GM23248 (cell line): Measurements from ENCODE around the gene CNOT10. TPM values are rescaled to one million over a fixed set of nuclear protein-coding genes. Genes with fewer than 3 reads are reported as not detected.

Source experiments
- DNase-seq: peaks from one replicate; pipeline ENCODE4 v3.0.0-alpha.2; 2015
- H2AFZ ChIP-seq: fragments of 200-600 bp; sonication (generic); 2 replicates; pipeline ENCODE4 v1.6.1; 2016; ENCODE audit warnings: antibody characterized with exemption
- H3F3A ChIP-seq: fragments of 200-600 bp; sonication (generic); 2 replicates; pipeline ENCODE4 v1.6.1; 2016; ENCODE audit warnings: mild to moderate bottlenecking, antibody characterized with exemption, mixed run types; ENCODE audit not compliant: insufficient read depth
- H3K27ac ChIP-seq: fragments of 200-600 bp; sonication (generic); 2 replicates; pipeline ENCODE4 v1.5.1; 2016; ENCODE audit warnings: mild to moderate bottlenecking
- H3K27me3 ChIP-seq: fragments of 200-600 bp; sonication (generic); replicated peaks from 2 replicates; pipeline ENCODE4 v1.6.1; 2016; ENCODE audit warnings: mild to moderate bottlenecking; ENCODE audit not compliant: insufficient read depth
- H3K36me3 ChIP-seq: fragments of 200-600 bp; sonication (generic); 2 replicates; pipeline ENCODE4 v1.6.1; 2016; ENCODE audit warnings: low read depth, mild to moderate bottlenecking
- H3K4me1 ChIP-seq: fragments of 200-600 bp; sonication (generic); 2 replicates; pipeline ENCODE4 v1.6.1; 2016; ENCODE audit warnings: mild to moderate bottlenecking; ENCODE audit not compliant: insufficient read depth
- H3K4me2 ChIP-seq: fragments of 200-600 bp; sonication (generic); one replicate; pipeline ENCODE4 v1.6.1; 2016; ENCODE audit warnings: mild to moderate bottlenecking; ENCODE audit not compliant: unreplicated experiment
- H3K4me3 ChIP-seq: fragments of 200-600 bp; sonication (generic); 2 replicates; pipeline ENCODE4 v1.5.1; 2016; ENCODE audit warnings: mild to moderate bottlenecking
- H3K79me2 ChIP-seq: fragments of 200-600 bp; sonication (generic); 2 replicates; pipeline ENCODE4 v1.6.1; 2016; ENCODE audit warnings: mild to moderate bottlenecking; ENCODE audit not compliant: insufficient read depth
- H3K9ac ChIP-seq: fragments of 200-600 bp; sonication (generic); 2 replicates; pipeline ENCODE4 v1.6.1; 2016; ENCODE audit warnings: mild to moderate bottlenecking
- H3K9me2 ChIP-seq: fragments of 200-600 bp; sonication (generic); 2 replicates; pipeline ENCODE4 v1.6.1; 2016; ENCODE audit warnings: mixed run types, mild to moderate bottlenecking, moderate library complexity; ENCODE audit not compliant: insufficient read depth
- H3K9me3 ChIP-seq: fragments of 200-600 bp; sonication (generic); one replicate; pipeline ENCODE4 v1.6.1; 2017; ENCODE audit warnings: low read depth
- H4K20me1 ChIP-seq: fragments of 200-600 bp; sonication (generic); 2 replicates; pipeline ENCODE4 v1.6.0; 2016; ENCODE audit not compliant: insufficient read depth
- EZH2 ChIP-seq: fragments of 200-600 bp; sonication (generic); IDR thresholded peaks from 2 replicates; pipeline ENCODE4 v1.6.1; 2018; ENCODE audit warnings: antibody characterized with exemption, mild to moderate bottlenecking; ENCODE audit not compliant: insufficient read depth, poor library complexity, severe bottlenecking
- EZH2phosphoT487 ChIP-seq: fragments of 200-600 bp; sonication (generic); IDR thresholded peaks from 2 replicates; pipeline ENCODE4 v1.6.1; 2018; ENCODE audit warnings: antibody characterized with exemption, moderate library complexity, mild to moderate bottlenecking, low read depth; ENCODE audit not compliant: insufficient read depth
- WGBS, 2 experiments: methylation state at CpG; one replicate each; pipeline ENCODE4 v1.1.6; 2015 to 2017; ENCODE audit warnings: low lambda C conversion rate in 2 of 2, low coverage in 1 of 2; ENCODE audit errors: missing lambda C conversion rate in 2 of 2; 5-methylcytosine and 5-hydroxymethylcytosine counted together
- in situ Hi-C: fragments of 300-500 bp; cut with MboI; formaldehyde crosslinking; loops from 2 replicates; pipeline ENCODE4 v1.15.0; 2020
- polyA plus RNA-seq: library from polyadenylated mRNA; unstranded; fragments of >200 nt; fragmentation: Nextera tagmentation; extraction: Ambion mirVana; gene quantifications from 2 replicates; pipeline ENCODE4 v1.2.1, GENCODE V29; 2016
- total RNA-seq: library from RNA; depleted of rRNA; stranded (reverse); fragments of >200 nt; shearing (Covaris generic); gene quantifications from 2 replicates; pipeline ENCODE4 v1.2.3, GENCODE V29; 2014

CNOT10 gene
- total and polyA plus RNA-seq, 2 experiments from 2014 or later: 18.3 to 19.5 TPM

- no peak for DNase-seq
- Histone ChIP-seq H3K27me3 (no peaks in the 10 kb centered on the region), H3K4me1 (no peaks in the 10 kb centered on the region), H4K20me1 (no peaks in the 10 kb centered on the region), H3K9ac (no peak overlapping the region), H3K79me2 (no peaks in the 10 kb centered on the region), H3F3A (no peaks in the 10 kb centered on the region), H3K36me3 (peaks cover 11% of the 10 kb centered on the region; the same call in 1 of the 2 replicates), H3K9me2 (no peaks in the 10 kb centered on the region), H3K4me2 (no peak overlapping the region), H3K4me3 (no peak overlapping the region), H3K9me3 (no peaks in the 10 kb centered on the region), H2AFZ (no peak overlapping the region), H3K27ac (no peak overlapping the region)
- in situ Hi-C loops: no loop called here
- TF ChIP-seq EZH2 (no peak), EZH2phosphoT487 (no peak)
- 87 to 90% methylated on average over 4 of the region's 4 CpGs for WGBS, 2 experiments
Measured at GRCh38 chr3:32759342-32759741, 74.4 kb downstream of the CNOT10 start.

- Histone ChIP-seq H3K79me2 (no peaks in the 10 kb centered on the region), H3K4me3 (no peak overlapping the region), H3K36me3 (peaks cover 11% of the 10 kb centered on the region; the same call in 1 of the 2 replicates), H4K20me1 (no peaks in the 10 kb centered on the region), H3F3A (no peaks in the 10 kb centered on the region), H3K27ac (no peak overlapping the region), H3K4me1 (no peaks in the 10 kb centered on the region), H3K9me2 (no peaks in the 10 kb centered on the region), H3K9me3 (no peaks in the 10 kb centered on the region), H2AFZ (no peak overlapping the region), H3K27me3 (no peaks in the 10 kb centered on the region), H3K4me2 (no peak overlapping the region), H3K9ac (no peak overlapping the region)
- DNase-seq: no peak
- in situ Hi-C loops: no loop called here
- TF ChIP-seq EZH2phosphoT487 (no peak), EZH2 (no peak)
- WGBS, 2 experiments: 94% methylated on average over 8 of the region's 8 CpGs
Measured at GRCh38 chr3:32764481-32764880, 79.5 kb downstream of the CNOT10 start.

GRCh38 chr3:32778389-32778788 is 93.4 kb downstream of the CNOT10 start:
- Histone ChIP-seq H3K4me2 (no peak overlapping the region), H3F3A (no peaks in the 10 kb centered on the region), H3K9me2 (no peaks in the 10 kb centered on the region), H3K9ac (no peak overlapping the region), H3K4me1 (no peaks in the 10 kb centered on the region), H3K79me2 (no peaks in the 10 kb centered on the region), H3K27me3 (no peaks in the 10 kb centered on the region), H3K36me3 (peaks cover 4% of the 10 kb centered on the region; the same call in 1 of the 2 replicates), H3K9me3 (no peaks in the 10 kb centered on the region), H2AFZ (no peak overlapping the region), H4K20me1 (no peaks in the 10 kb centered on the region), H3K4me3 (no peak overlapping the region), H3K27ac (no peak overlapping the region)
- in situ Hi-C loops: no loop called here
- 80 to 87% methylated on average over 4 of the region's 4 CpGs for WGBS, 2 experiments
- TF ChIP-seq EZH2 (no peak), EZH2phosphoT487 (no peak)
- DNase-seq: no peak

DNA sequence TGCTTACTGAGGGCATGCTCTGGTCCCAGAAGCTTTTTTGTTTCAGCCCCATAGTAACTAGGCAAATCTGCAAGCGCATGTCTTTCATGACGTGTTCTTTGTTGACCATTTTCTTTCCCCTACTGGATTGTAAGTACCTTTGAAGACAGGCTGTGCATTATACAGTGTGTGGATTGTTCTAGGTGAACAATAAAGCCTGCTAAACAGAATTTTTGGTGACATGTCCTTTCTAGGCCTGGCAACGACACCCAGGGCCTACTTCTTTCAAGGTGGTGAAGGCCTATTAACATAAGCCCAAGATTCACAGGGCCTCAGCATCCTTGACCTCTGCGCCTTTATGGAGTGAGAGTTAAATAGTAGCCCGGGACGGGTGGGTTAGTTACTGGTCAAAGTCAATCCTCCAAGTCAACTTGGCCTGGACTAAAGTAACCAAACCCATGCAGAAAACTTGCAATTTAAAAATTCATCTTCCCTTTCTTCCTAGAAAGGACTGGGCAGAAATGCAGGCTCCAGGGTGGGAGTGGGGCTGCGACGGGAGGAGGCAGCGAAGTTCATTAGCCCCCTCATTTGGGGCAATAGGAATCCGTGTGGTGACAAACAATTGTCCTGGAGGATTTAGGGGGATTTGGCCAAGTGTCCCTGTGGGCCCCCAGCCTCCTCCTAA is 95.2 kb downstream of the CNOT10 start:
- Histone ChIP-seq H3K9me2 (no peaks in the 10 kb centered on the region), H3K9me3 (no peaks in the 10 kb centered on the region), H3K36me3 (no peaks in the 10 kb centered on the region), H3K4me3 (peak overlapping the region; percentile 86; the same call in 1 of the 2 replicates), H3K9ac (no peak overlapping the region), H4K20me1 (no peaks in the 10 kb centered on the region), H3K27me3 (no peaks in the 10 kb centered on the region), H3K4me1 (no peaks in the 10 kb centered on the region), H3K79me2 (no peaks in the 10 kb centered on the region), H3F3A (no peaks in the 10 kb centered on the region), H3K4me2 (peak overlapping the region; percentile 92), H3K27ac (no peak overlapping the region), H2AFZ (peak overlapping the region; percentile 95)
- no peak for DNase-seq
- 92 to 93% methylated on average over 10 of the region's 10 CpGs for WGBS, 2 experiments
- no peak for TF ChIP-seq EZH2phosphoT487
- no peak for TF ChIP-seq EZH2
- in situ Hi-C loops: no loop called here
